Sigmoid colon (tissue), 4 donors: Measurements from ENCODE around the gene ZNF664.

ENCODE experiments used
- POLR2AphosphoS5 ChIP-seq, 4 donors: sonication (generic); formaldehyde crosslinking; IDR thresholded peaks; one replicate each; pipeline ENCODE4 v1.6.1; 2017; ENCODE audit warnings: antibody characterized with exemption in 4 of 4
- TF ChIP-seq, protein P1 (sequence below), 4 experiments: fragments of 450-650 bp in 3 of 4; fragments of 200-600 bp in 1 of 4; IDR thresholded peaks; one replicate each; pipeline ENCODE4 v1.5.1; 2016 to 2019; ENCODE audit warnings: antibody characterized with exemption in 4 of 4, mild to moderate bottlenecking in 3 of 4, moderate library complexity in 2 of 4

DNA sequence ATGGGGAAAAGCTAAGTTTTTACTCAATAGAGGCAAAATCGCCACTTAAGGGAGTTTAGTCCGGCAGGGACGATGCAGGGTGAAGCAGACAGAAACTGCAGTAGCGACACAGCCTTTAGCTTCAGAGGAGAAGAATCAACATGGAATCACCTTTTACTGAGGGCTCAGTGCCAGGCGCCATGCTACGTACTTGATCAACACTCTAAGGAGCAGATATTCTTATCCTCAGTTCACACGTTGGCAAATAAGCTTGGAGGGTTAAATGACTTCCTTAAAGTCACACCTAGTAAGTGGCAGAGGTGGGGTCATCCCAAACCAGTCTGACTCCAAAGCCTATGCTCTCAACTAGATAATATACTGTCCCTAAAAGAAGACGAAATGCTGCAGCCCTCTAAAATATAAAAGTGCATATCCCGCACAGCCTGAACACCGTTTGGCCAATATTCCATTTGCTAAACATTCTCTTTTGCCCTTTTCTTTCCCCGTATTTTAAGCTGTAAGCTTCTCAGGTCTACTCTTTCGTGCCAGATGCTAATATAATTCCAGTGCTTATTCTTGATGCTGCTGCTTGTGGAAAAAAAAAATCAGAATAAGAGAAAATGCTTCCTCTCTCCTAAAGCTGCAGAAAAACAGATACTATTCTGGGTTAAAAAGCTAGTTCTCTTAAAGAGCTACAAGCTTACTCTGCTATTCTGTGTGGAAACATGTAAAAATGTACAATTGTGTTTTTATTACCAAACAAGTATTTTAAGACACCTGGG lies 11.2 kb upstream of the ZNF664 start:
- TF ChIP-seq, protein P1, sequence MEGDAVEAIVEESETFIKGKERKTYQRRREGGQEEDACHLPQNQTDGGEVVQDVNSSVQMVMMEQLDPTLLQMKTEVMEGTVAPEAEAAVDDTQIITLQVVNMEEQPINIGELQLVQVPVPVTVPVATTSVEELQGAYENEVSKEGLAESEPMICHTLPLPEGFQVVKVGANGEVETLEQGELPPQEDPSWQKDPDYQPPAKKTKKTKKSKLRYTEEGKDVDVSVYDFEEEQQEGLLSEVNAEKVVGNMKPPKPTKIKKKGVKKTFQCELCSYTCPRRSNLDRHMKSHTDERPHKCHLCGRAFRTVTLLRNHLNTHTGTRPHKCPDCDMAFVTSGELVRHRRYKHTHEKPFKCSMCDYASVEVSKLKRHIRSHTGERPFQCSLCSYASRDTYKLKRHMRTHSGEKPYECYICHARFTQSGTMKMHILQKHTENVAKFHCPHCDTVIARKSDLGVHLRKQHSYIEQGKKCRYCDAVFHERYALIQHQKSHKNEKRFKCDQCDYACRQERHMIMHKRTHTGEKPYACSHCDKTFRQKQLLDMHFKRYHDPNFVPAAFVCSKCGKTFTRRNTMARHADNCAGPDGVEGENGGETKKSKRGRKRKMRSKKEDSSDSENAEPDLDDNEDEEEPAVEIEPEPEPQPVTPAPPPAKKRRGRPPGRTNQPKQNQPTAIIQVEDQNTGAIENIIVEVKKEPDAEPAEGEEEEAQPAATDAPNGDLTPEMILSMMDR (IDR thresholded peaks at IDR 0.05) = no peak
- TF ChIP-seq POLR2AphosphoS5 (IDR thresholded peaks at IDR 0.05) = no peak
